ENCODE results near the gene SCAF4.

SCAF4 gene

GRCh38 chr21:31731857-31732596 is at the start of gene SCAF4:
Gene SCAF4 (minus strand): TSS chr21:31732118. CDS start chr21:31731692, 426 bp downstream.
- Histone ChIP-seq H3K27me3 (ENCODE audit: insufficient read depth, poor library complexity, severe bottlenecking) (no peaks in the 10 kb centered on the region), H3K4me3 (ENCODE audit: severe bottlenecking) (peak within 1 kb of the TSS; percentile 68), H3K36me3 (ENCODE audit: low read depth) (peaks cover 16% of the 10 kb centered on the region), H3K4me1 (ENCODE audit: insufficient read depth, poor library complexity, severe bottlenecking) (peaks cover 27% of the 10 kb centered on the region), H3K27ac (ENCODE audit: poor library complexity, severe bottlenecking) (peak within 1 kb of the TSS; percentile 79), H3K9me3 (ENCODE audit: severe bottlenecking) (no peaks in the 10 kb centered on the region)
- no peak for TF ChIP-seq CTCF (IDR thresholded peaks at IDR 0.05; ENCODE audit: poor library complexity, severe bottlenecking)
- DNase-seq (ENCODE audit: low spot score) (peak; percentile 84), ATAC-seq (ENCODE audit: low read depth) (peak; percentile 91)

GRCh38 chr21:31780944-31781343 is 49.0 kb upstream of the SCAF4 start:
- Histone ChIP-seq H3K4me3 (ENCODE audit: severe bottlenecking) (no peak overlapping the region), H3K36me3 (ENCODE audit: low read depth) (no peaks in the 10 kb centered on the region), H3K4me1 (ENCODE audit: insufficient read depth, poor library complexity, severe bottlenecking) (no peaks in the 10 kb centered on the region), H3K27ac (ENCODE audit: poor library complexity, severe bottlenecking) (no peak overlapping the region), H3K9me3 (ENCODE audit: severe bottlenecking) (no peaks in the 10 kb centered on the region), H3K27me3 (ENCODE audit: insufficient read depth, poor library complexity, severe bottlenecking) (no peaks in the 10 kb centered on the region)
- ATAC-seq (ENCODE audit: low read depth), result peak; percentile 93
- peak; percentile 44 for TF ChIP-seq CTCF (IDR thresholded peaks at IDR 0.05; ENCODE audit: poor library complexity, severe bottlenecking)
- DNase-seq (ENCODE audit: low spot score), result no peak

GRCh38 chr21:31778546-31778945 is 46.6 kb upstream of the SCAF4 start:
- DNase-seq (ENCODE audit: low spot score) (no peak), ATAC-seq (ENCODE audit: low read depth) (no peak)
- Histone ChIP-seq H3K36me3 (ENCODE audit: low read depth) (no peaks in the 10 kb centered on the region), H3K4me3 (ENCODE audit: severe bottlenecking) (no peak overlapping the region), H3K27me3 (ENCODE audit: insufficient read depth, poor library complexity, severe bottlenecking) (no peaks in the 10 kb centered on the region), H3K9me3 (ENCODE audit: severe bottlenecking) (no peaks in the 10 kb centered on the region), H3K4me1 (ENCODE audit: insufficient read depth, poor library complexity, severe bottlenecking) (no peaks in the 10 kb centered on the region), H3K27ac (ENCODE audit: poor library complexity, severe bottlenecking) (no peak overlapping the region)
- TF ChIP-seq CTCF (IDR thresholded peaks at IDR 0.05; ENCODE audit: poor library complexity, severe bottlenecking), result no peak

GRCh38 chr21:31777857-31778256 is 45.9 kb upstream of the SCAF4 start:
- Histone ChIP-seq H3K9me3 (ENCODE audit: severe bottlenecking) (no peaks in the 10 kb centered on the region), H3K27me3 (ENCODE audit: insufficient read depth, poor library complexity, severe bottlenecking) (no peaks in the 10 kb centered on the region), H3K36me3 (ENCODE audit: low read depth) (no peaks in the 10 kb centered on the region), H3K27ac (ENCODE audit: poor library complexity, severe bottlenecking) (no peak overlapping the region), H3K4me1 (ENCODE audit: insufficient read depth, poor library complexity, severe bottlenecking) (no peaks in the 10 kb centered on the region), H3K4me3 (ENCODE audit: severe bottlenecking) (no peak overlapping the region)
- ATAC-seq (ENCODE audit: low read depth) (no peak), DNase-seq (ENCODE audit: low spot score) (no peak)
- no peak for TF ChIP-seq CTCF (IDR thresholded peaks at IDR 0.05; ENCODE audit: poor library complexity, severe bottlenecking)

- ATAC-seq (ENCODE audit: low read depth) (no peak), DNase-seq (ENCODE audit: low spot score) (no peak)
- no peaks in the 10 kb centered on the region for H3K9me3 ChIP-seq (ENCODE audit: severe bottlenecking)
- H3K36me3 ChIP-seq (ENCODE audit: low read depth), result no peaks in the 10 kb centered on the region
- H3K4me3 ChIP-seq (ENCODE audit: severe bottlenecking), result no peak overlapping the region
- no peaks in the 10 kb centered on the region for H3K4me1 ChIP-seq (ENCODE audit: insufficient read depth, poor library complexity, severe bottlenecking)
- no peaks in the 10 kb centered on the region for H3K27me3 ChIP-seq (ENCODE audit: insufficient read depth, poor library complexity, severe bottlenecking)
- no peak overlapping the region for H3K27ac ChIP-seq (ENCODE audit: poor library complexity, severe bottlenecking)
- TF ChIP-seq CTCF (IDR thresholded peaks at IDR 0.05; ENCODE audit: poor library complexity, severe bottlenecking), result no peak
Measured at GRCh38 chr21:31774031-31774430, 42.1 kb upstream of the SCAF4 start.
